Peyer's patch (tissue), 4 donors: Measurements from ENCODE around the gene BTBD18. TPM values are rescaled to one million over a fixed set of nuclear protein-coding genes. Genes with fewer than 3 reads are reported as not detected.

Experiments used
- DNase-seq, 3 donors: peaks; one replicate each; pipeline ENCODE4 v3.0.0-alpha.2; 2017 to 2019
- H3K27ac ChIP-seq, 4 donors: fragments of 200-600 bp; sonication (generic); one replicate each; pipeline ENCODE4 v1.5.1; 2016 to 2019
- H3K27me3 ChIP-seq, 2 donors: fragments of 200-600 bp; sonication (generic); one replicate each; pipeline ENCODE4 v1.5.1; 2019
- H3K36me3 ChIP-seq, 3 donors: fragments of 200-600 bp; sonication (generic); one replicate each; pipeline ENCODE4 v1.5.1; 2016 to 2019
- H3K4me1 ChIP-seq, 4 donors: fragments of 200-600 bp; sonication (generic); one replicate each; pipeline ENCODE4 v1.5.1; 2016 to 2019
- H3K4me3 ChIP-seq, 4 donors: fragments of 200-600 bp; sonication (generic); 1 replicate in 3 of 4; 2 replicates in 1 of 4; pipeline ENCODE4 v1.5.1; 2016 to 2019; ENCODE audit warnings: mild to moderate bottlenecking in 1 of 4
- H3K9me3 ChIP-seq, 4 donors: fragments of 200-600 bp; sonication (generic); one replicate each; pipeline ENCODE4 v1.5.1; 2016 to 2019; ENCODE audit warnings: mild to moderate bottlenecking in 1 of 4
- CTCF ChIP-seq, 6 experiments: fragments of 450-650 bp in 4 of 6; fragments of 200-600 bp in 2 of 6; sonication (generic) in 1 of 6; IDR thresholded peaks; one replicate each; pipeline ENCODE4 v1.5.1; 2017 to 2019; ENCODE audit warnings: antibody characterized with exemption in 6 of 6, mild to moderate bottlenecking in 3 of 6, moderate library complexity in 1 of 6
- POLR2A ChIP-seq, 2 donors: fragments of 450-650 bp; IDR thresholded peaks; one replicate each; pipeline ENCODE4 v1.5.1; 2017; ENCODE audit warnings: antibody characterized with exemption in 2 of 2, mild to moderate bottlenecking in 2 of 2, moderate library complexity in 2 of 2
- small RNA-seq, 2 donors: library from RNA; depleted of rRNA; stranded (forward); fragments of <200 nt; gene quantifications; one replicate each; pipeline ENCODE3, GENCODE V24; 2016
- total RNA-seq, 4 donors: library from RNA; depleted of rRNA; stranded (reverse); fragments of >200 nt; gene quantifications; one replicate each; pipeline ENCODE4 v1.1.0, GENCODE V29; 2016

BTBD18 gene
- total RNA-seq, 4 donors from 2014 or later = not detected

GRCh38 chr11:57699813-57700212, 51.8 kb downstream of the BTBD18 start:
- TF ChIP-seq CTCF (IDR thresholded peaks at IDR 0.05) (no peak), POLR2A (IDR thresholded peaks at IDR 0.05) (no peak)
- no peaks in the 10 kb centered on the region for H3K4me1 ChIP-seq
- no peak for DNase-seq
- no peak overlapping the region for H3K27ac ChIP-seq
- no peak overlapping the region for H3K4me3 ChIP-seq
- no peaks in the 10 kb centered on the region for H3K27me3 ChIP-seq
- H3K36me3 ChIP-seq = peaks cover 0 to 85% (median 0%) of the 10 kb centered on the region in 3 donors
- H3K9me3 ChIP-seq = no peaks in the 10 kb centered on the region

- H3K9me3 ChIP-seq = no peaks in the 10 kb centered on the region
- H3K27ac ChIP-seq = no peak overlapping the region
- no peaks in the 10 kb centered on the region for H3K27me3 ChIP-seq
- TF ChIP-seq CTCF (IDR thresholded peaks at IDR 0.05) = no peak
- TF ChIP-seq POLR2A (IDR thresholded peaks at IDR 0.05) = no peak
- H3K4me1 ChIP-seq = no peaks in the 10 kb centered on the region
- DNase-seq = no peak
- no peak overlapping the region for H3K4me3 ChIP-seq
- H3K36me3 ChIP-seq = peaks cover 0 to 86% (median 0%) of the 10 kb centered on the region in 3 donors
These were observed 52.7 kb downstream of the BTBD18 start for GRCh38 chr11:57698843-57699365.

Small RNA genes within 50 kb of the gene (small RNA-seq; reads per million reads assigned to genes)
- 0 reads per million in 2 donors for gene AP001931.1
- 0 reads per million in 2 donors for gene TMX2-CTNND1

Other genes with a start within 250 kb of the BTBD18 start
- 10 to 100 TPM in 3 of 4 donors, 1 to 10 TPM in 1; 4.6 to 19.0 (median 11.2) TPM for gene SLC43A1, start 236.1 kb downstream of the BTBD18 start, total RNA-seq
- gene TIMM10, start 221.1 kb downstream of the BTBD18 start, total RNA-seq = 10 to 100 TPM; 16.8 to 39.6 (median 19.6) TPM
- not detected for gene SMTNL1, start 214.2 kb downstream of the BTBD18 start, total RNA-seq
- gene UBE2L6, start 184.1 kb downstream of the BTBD18 start, total RNA-seq = 10 to 100 TPM; 15.6 to 66.0 (median 25.1) TPM
- gene SERPING1, start 154.1 kb downstream of the BTBD18 start, total RNA-seq = 100 to 1,000 TPM in 2 of 4 donors, 10 to 100 TPM in 2; 29.9 to 158 (median 93.1) TPM
- 1 to 10 TPM in 1 of 4 donors, under 1 TPM in 3; 0.35 to 2.5 (median 0.71) TPM for gene YPEL4, start 101.9 kb downstream of the BTBD18 start, total RNA-seq
- 10 to 100 TPM in 3 of 4 donors, 1 to 10 TPM in 1; 9.1 to 16.1 (median 12.8) TPM for gene CLP1, start 94.1 kb downstream of the BTBD18 start, total RNA-seq
- gene ZDHHC5, start 83.7 kb downstream of the BTBD18 start, total RNA-seq = 10 to 100 TPM; 27.2 to 69.7 (median 60.1) TPM
- gene MED19, start 39.6 kb downstream of the BTBD18 start, total RNA-seq = 10 to 100 TPM in 3 of 4 donors, 1 to 10 TPM in 1; 3.0 to 26.4 (median 21.5) TPM
- gene TMX2, start 39.2 kb downstream of the BTBD18 start, total RNA-seq = 10 to 100 TPM; 18.2 to 86.0 (median 74.9) TPM
- 10 to 100 TPM; 42.0 to 50.5 (median 46.5) TPM for gene SELENOH, start 10.3 kb downstream of the BTBD18 start, total RNA-seq
- 100 to 1,000 TPM; 205 to 366 (median 346) TPM for gene CTNND1, start 10.0 kb upstream of the BTBD18 start, total RNA-seq